PC-9 (cell line): ENCODE results near the gene TEX51. TPM values are rescaled to one million over a fixed set of nuclear protein-coding genes. Genes with fewer than 3 reads are reported as not detected.

Source experiments
- BruUV-seq: library from RNA; stranded (reverse); fragments of 400-500 nt; replicated peaks from 2 replicates; lab custom pipeline; 2021; lab: Mats Ljungman, UMichigan
- CTCF ChIA-PET: fragments of 300-600 bp; sonication (Branson Sonifier 250); formaldehyde crosslinking; loops from one replicate; lab custom pipeline; 2022; ENCODE audit warnings: antibody characterized with exemption; lab: Charles Lee
- POLR2A ChIA-PET: fragments of 300-600 bp; sonication (Branson Sonifier 250); formaldehyde crosslinking; loops from one replicate; lab custom pipeline; 2022; ENCODE audit warnings: antibody characterized with exemption; ENCODE audit not compliant: unreplicated experiment; lab: Charles Lee
- DNase-seq, 2 experiments: peaks; one replicate each; pipeline versions ENCODE4 v3.0.0 to v3.0.0-alpha.2; 2015 to 2022; ENCODE audit warnings: mixed read lengths in 1 of 2
- H2AFZ ChIP-seq: fragments of 200-600 bp; sonication (generic); 2 replicates; pipeline ENCODE4 v1.8.1; 2017; ENCODE audit warnings: antibody characterized with exemption
- H3F3A ChIP-seq: fragments of 200-600 bp; sonication (generic); 2 replicates; pipeline ENCODE4 v1.8.1; 2017; ENCODE audit warnings: antibody characterized with exemption, mild to moderate bottlenecking, low read depth; ENCODE audit not compliant: insufficient read depth
- H3K27ac ChIP-seq: fragments of 200-600 bp; sonication (generic); 2 replicates; pipeline ENCODE4 v1.6.1; 2016; ENCODE audit warnings: mixed run types
- H3K27me3 ChIP-seq: fragments of 200-600 bp; sonication (generic); 2 replicates; pipeline ENCODE4 v1.6.1; 2016; ENCODE audit warnings: low read depth, mixed run types; ENCODE audit not compliant: insufficient read depth
- H3K36me3 ChIP-seq: fragments of 200-600 bp; sonication (generic); 2 replicates; pipeline ENCODE4 v1.6.1; 2016; ENCODE audit warnings: low read depth, mixed run types
- H3K4me1 ChIP-seq: fragments of 200-600 bp; sonication (generic); replicated peaks from 2 replicates; pipeline ENCODE4 v1.6.1; 2016; ENCODE audit warnings: mixed run types; ENCODE audit not compliant: insufficient read depth
- H3K4me2 ChIP-seq: fragments of 200-600 bp; sonication (generic); 2 replicates; pipeline ENCODE4 v1.6.1; 2017; ENCODE audit warnings: mixed run types
- H3K4me3 ChIP-seq: fragments of 200-600 bp; sonication (generic); 2 replicates; pipeline ENCODE4 v1.6.1; 2016; ENCODE audit warnings: mixed run types
- H3K79me2 ChIP-seq: fragments of 200-600 bp; sonication (generic); 2 replicates; pipeline ENCODE4 v1.6.1; 2017; ENCODE audit warnings: low read depth, mixed run types
- H3K9me2 ChIP-seq: fragments of 200-600 bp; sonication (generic); 2 replicates; pipeline ENCODE4 v1.8.1; 2017; ENCODE audit warnings: mild to moderate bottlenecking; ENCODE audit not compliant: insufficient read depth
- H3K9me3 ChIP-seq: fragments of 200-600 bp; sonication (generic); 2 replicates; pipeline ENCODE4 v1.8.1; 2016; ENCODE audit warnings: low read depth; ENCODE audit not compliant: insufficient read depth
- H4K20me1 ChIP-seq: fragments of 200-600 bp; sonication (generic); 2 replicates; pipeline ENCODE4 v1.8.1; 2017; ENCODE audit not compliant: insufficient read depth
- EZH2 ChIP-seq: fragments of 200-600 bp; sonication (generic); IDR thresholded peaks from 2 replicates; pipeline ENCODE4 v1.8.0; 2017; ENCODE audit warnings: antibody characterized with exemption, low read depth
- intact Hi-C: fragments of 100-400 bp; cut with micrococcal nuclease; formaldehyde crosslinking; loops from one replicate; pipeline ENCODE4 v1.10.0; 2022; ENCODE audit not compliant: unreplicated experiment
- total RNA-seq: library from RNA; stranded (reverse); gene quantifications from 2 replicates; pipeline ENCODE4 v1.2.3, GENCODE V29; 2021
- TF ChIP-seq, protein P1 (sequence below): fragments of 200-600 bp; sonication (generic); conservative IDR thresholded peaks from 2 replicates; pipeline ENCODE4 v1.6.1; 2017; ENCODE audit warnings: mixed run types, antibody characterized with exemption, mild to moderate bottlenecking, moderate library complexity

The TEX51 gene
- total RNA-seq, 1 experiment from 2014 or later: not detected

DNA sequence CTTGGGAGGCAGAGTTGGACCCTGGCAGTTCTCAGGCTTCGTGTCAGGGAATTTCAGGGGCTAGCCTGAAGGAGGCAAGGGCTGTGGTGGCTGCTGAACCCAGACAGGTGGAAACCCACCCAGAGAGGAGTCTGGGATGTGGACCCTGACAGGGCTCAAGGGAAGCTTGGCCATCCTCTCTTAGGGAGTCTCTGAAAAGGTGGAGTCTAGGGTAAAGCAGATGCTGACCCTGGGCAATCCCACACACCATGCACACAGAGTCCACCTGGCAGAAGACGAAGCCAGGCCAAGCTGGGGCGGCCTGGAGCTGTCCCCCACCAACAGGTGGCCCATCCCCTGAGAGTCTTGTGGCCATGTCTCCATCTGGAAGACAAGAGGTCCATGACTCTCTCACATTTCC lies 41.2 kb upstream of the TEX51 start:
- Histone ChIP-seq H3K4me1 (no peaks in the 10 kb centered on the region), H3F3A (no peaks in the 10 kb centered on the region), H3K36me3 (no peaks in the 10 kb centered on the region), H3K4me3 (no peak overlapping the region), H4K20me1 (no peaks in the 10 kb centered on the region), H3K4me2 (no peak overlapping the region), H3K9me2 (no peaks in the 10 kb centered on the region), H2AFZ (no peak overlapping the region), H3K79me2 (no peaks in the 10 kb centered on the region), H3K9me3 (no peaks in the 10 kb centered on the region), H3K27me3 (peaks cover 65% of the 10 kb centered on the region), H3K27ac (no peak overlapping the region)
- ChIA-PET POLR2A (no interaction called here), CTCF (no interaction called here)
- no TSS peak for BruUV-seq
- intact Hi-C loops: no loop called here
- no peak for DNase-seq
- TF ChIP-seq, protein P1, sequence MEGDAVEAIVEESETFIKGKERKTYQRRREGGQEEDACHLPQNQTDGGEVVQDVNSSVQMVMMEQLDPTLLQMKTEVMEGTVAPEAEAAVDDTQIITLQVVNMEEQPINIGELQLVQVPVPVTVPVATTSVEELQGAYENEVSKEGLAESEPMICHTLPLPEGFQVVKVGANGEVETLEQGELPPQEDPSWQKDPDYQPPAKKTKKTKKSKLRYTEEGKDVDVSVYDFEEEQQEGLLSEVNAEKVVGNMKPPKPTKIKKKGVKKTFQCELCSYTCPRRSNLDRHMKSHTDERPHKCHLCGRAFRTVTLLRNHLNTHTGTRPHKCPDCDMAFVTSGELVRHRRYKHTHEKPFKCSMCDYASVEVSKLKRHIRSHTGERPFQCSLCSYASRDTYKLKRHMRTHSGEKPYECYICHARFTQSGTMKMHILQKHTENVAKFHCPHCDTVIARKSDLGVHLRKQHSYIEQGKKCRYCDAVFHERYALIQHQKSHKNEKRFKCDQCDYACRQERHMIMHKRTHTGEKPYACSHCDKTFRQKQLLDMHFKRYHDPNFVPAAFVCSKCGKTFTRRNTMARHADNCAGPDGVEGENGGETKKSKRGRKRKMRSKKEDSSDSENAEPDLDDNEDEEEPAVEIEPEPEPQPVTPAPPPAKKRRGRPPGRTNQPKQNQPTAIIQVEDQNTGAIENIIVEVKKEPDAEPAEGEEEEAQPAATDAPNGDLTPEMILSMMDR: no peak
- TF ChIP-seq EZH2: no peak

DNA sequence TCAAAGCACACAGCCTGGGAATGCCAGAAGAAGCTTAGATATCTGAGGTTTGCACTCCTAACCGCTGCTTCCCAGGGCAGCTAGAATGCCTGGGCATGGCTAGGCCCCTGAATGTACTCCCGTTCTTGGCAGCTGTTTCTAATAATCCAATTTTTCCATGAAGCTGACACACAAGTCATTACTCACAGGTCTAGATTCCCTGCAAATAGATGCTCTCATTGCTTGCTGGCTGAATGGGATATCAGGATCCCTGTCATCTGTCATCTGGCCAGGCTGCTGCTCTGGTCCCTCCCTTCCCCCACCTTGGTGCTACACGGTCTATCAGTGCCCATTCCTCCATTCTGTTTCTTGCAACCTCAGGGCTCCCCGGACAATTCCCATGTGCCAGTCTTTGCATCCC lies 40.7 kb upstream of the TEX51 start:
- Histone ChIP-seq H3K4me3 (no peak overlapping the region), H3K9me3 (no peaks in the 10 kb centered on the region), H3K36me3 (no peaks in the 10 kb centered on the region), H3K9me2 (no peaks in the 10 kb centered on the region), H4K20me1 (no peaks in the 10 kb centered on the region), H3F3A (no peaks in the 10 kb centered on the region), H3K79me2 (no peaks in the 10 kb centered on the region), H3K27ac (no peak overlapping the region), H2AFZ (no peak overlapping the region), H3K4me2 (no peak overlapping the region), H3K4me1 (no peaks in the 10 kb centered on the region), H3K27me3 (peaks cover 66% of the 10 kb centered on the region)
- POLR2A ChIA-PET: no interaction called here
- CTCF ChIA-PET: no interaction called here
- intact Hi-C loops: no loop called here
- peak in 1 of 2 experiments; percentile 31 for DNase-seq
- TF ChIP-seq EZH2: no peak
- TF ChIP-seq, protein P1: no peak
- BruUV-seq: no TSS peak

DNA sequence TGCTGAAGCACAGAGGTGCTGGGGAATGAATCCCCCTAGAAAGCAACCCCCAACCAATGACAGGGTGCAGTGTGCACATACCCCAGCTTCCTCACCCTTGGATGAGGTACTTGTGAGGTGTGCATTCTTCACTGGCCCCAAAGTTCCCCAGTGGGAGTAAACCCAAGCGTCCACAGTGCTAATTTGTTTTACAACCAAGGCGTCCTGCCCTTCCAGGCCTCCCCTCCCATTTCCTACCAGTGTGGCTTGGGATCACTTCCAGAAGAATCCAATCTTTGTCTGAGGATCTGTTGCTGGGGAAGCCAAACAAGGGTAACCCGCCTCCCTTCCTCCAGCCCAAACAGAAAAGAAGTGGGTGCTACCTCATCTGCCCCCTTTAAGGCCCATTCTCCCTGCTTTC lies 40.3 kb upstream of the TEX51 start:
- Histone ChIP-seq H3K79me2 (no peaks in the 10 kb centered on the region), H3K4me3 (no peak overlapping the region), H3K4me1 (no peaks in the 10 kb centered on the region), H4K20me1 (no peaks in the 10 kb centered on the region), H3K27ac (no peak overlapping the region), H3K9me2 (no peaks in the 10 kb centered on the region), H3K36me3 (no peaks in the 10 kb centered on the region), H3K27me3 (peaks cover 62% of the 10 kb centered on the region), H2AFZ (no peak overlapping the region), H3K4me2 (no peak overlapping the region), H3F3A (no peaks in the 10 kb centered on the region), H3K9me3 (no peaks in the 10 kb centered on the region)
- ChIA-PET CTCF (no interaction called here), POLR2A (no interaction called here)
- no peak for TF ChIP-seq EZH2
- TF ChIP-seq, protein P1: no peak
- peak in 1 of 2 experiments; percentile 8 for DNase-seq
- BruUV-seq: no TSS peak
- intact Hi-C loops: no loop called here
